ENCODE measurements around the gene SLC30A10.

DNA sequence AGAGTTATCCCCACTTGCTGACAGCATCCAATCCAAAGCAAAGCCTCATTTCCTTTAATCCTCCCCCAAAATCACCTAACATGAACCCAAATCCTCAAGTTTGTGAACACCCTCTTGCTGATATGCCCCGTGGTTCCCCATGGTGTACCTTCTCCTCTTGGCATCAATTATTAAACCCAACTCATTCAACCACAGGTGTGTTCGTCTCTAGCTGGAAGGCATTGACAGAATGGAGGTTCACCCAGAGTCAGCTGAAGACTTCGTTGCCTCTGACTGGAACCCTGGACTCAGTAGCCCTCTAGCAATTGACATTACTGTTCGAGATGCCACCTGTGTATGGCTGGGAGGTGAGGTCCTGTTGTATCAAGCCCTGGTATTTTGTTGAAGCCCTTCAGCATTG is 22.8 kb downstream of the SLC30A10 start:
- TF ChIP-seq, protein P1, sequence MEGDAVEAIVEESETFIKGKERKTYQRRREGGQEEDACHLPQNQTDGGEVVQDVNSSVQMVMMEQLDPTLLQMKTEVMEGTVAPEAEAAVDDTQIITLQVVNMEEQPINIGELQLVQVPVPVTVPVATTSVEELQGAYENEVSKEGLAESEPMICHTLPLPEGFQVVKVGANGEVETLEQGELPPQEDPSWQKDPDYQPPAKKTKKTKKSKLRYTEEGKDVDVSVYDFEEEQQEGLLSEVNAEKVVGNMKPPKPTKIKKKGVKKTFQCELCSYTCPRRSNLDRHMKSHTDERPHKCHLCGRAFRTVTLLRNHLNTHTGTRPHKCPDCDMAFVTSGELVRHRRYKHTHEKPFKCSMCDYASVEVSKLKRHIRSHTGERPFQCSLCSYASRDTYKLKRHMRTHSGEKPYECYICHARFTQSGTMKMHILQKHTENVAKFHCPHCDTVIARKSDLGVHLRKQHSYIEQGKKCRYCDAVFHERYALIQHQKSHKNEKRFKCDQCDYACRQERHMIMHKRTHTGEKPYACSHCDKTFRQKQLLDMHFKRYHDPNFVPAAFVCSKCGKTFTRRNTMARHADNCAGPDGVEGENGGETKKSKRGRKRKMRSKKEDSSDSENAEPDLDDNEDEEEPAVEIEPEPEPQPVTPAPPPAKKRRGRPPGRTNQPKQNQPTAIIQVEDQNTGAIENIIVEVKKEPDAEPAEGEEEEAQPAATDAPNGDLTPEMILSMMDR (conservative IDR thresholded peaks at IDR 0.05; ENCODE audit: low read length), result no peak
- no peak for TF ChIP-seq EZH2phosphoT487 (IDR thresholded peaks at IDR 0.05; ENCODE audit: borderline replicate concordance)
